ENCODE results near the gene SELENOI. TPM values are rescaled to one million over a fixed set of nuclear protein-coding genes. Genes with fewer than 3 reads are reported as not detected.

Gene SELENOI
- total RNA-seq, 1 experiment from 2014 or later = 63.3 TPM

DNA sequence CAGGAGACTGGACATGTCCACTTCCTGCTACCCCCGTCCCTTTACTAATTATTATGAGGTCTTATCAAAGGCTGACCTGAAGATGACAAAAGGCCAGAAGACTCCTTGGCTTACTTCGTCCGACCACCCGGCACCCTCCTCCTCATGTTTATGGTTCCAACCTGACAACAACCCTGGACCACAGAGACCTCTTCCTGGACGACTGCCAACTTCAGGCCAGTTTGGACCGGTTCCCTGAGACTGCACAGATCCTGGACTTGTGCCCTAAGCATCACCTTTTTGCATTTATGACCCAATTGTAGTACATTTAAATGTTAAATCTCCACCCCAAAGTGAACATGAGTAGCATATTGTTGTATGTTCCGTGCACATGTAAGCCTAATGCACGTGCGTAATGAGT lies 61.6 kb downstream of the SELENOI start (continued):
- TF ChIP-seq, protein P1, sequence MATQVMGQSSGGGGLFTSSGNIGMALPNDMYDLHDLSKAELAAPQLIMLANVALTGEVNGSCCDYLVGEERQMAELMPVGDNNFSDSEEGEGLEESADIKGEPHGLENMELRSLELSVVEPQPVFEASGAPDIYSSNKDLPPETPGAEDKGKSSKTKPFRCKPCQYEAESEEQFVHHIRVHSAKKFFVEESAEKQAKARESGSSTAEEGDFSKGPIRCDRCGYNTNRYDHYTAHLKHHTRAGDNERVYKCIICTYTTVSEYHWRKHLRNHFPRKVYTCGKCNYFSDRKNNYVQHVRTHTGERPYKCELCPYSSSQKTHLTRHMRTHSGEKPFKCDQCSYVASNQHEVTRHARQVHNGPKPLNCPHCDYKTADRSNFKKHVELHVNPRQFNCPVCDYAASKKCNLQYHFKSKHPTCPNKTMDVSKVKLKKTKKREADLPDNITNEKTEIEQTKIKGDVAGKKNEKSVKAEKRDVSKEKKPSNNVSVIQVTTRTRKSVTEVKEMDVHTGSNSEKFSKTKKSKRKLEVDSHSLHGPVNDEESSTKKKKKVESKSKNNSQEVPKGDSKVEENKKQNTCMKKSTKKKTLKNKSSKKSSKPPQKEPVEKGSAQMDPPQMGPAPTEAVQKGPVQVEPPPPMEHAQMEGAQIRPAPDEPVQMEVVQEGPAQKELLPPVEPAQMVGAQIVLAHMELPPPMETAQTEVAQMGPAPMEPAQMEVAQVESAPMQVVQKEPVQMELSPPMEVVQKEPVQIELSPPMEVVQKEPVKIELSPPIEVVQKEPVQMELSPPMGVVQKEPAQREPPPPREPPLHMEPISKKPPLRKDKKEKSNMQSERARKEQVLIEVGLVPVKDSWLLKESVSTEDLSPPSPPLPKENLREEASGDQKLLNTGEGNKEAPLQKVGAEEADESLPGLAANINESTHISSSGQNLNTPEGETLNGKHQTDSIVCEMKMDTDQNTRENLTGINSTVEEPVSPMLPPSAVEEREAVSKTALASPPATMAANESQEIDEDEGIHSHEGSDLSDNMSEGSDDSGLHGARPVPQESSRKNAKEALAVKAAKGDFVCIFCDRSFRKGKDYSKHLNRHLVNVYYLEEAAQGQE (IDR thresholded peaks at IDR 0.05; ENCODE audit: low read depth) = no peak
- TF ChIP-seq EZH2phosphoT487 (IDR thresholded peaks at IDR 0.05; ENCODE audit: borderline replicate concordance) = no peak
- TF ChIP-seq TCF7L2 (IDR thresholded peaks at IDR 0.05; ENCODE audit: borderline replicate concordance, extremely low read depth, insufficient read depth, insufficient read length) = no peak
- TF ChIP-seq CEBPB (IDR thresholded peaks at IDR 0.05; ENCODE audit: low read depth) = no peak

DNA sequence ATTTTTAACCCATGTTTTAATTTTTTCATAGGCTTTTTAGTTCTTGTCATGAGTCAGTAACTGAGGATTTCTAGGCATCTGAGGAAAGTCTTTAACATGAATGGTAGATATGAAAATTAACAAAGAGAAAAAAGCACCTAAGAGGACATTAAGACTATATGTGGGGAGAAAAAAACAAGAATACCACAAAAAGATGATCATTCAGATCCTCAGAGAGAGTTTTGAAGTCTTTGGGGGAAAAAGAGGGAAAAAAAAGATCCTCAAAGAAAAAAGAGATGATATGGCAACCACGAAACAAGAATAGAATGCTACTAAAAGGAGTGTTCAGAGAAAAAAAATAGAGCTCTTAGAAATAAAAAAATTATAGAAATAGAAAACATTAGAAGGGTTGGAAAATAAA lies 63.8 kb downstream of the SELENOI start:
- intact Hi-C loops (cut with micrococcal nuclease) = loop anchor here (1.0 kb wide), 1 partner anchor 46 kb away; no protein-coding TSS in a partner anchor
- no peaks in the 10 kb centered on the region for H3K9me2 ChIP-seq (ENCODE audit: insufficient read depth)
- no peaks in the 10 kb centered on the region for H3K36me3 ChIP-seq (ENCODE audit: control insufficient read depth in 1 of 2, insufficient read depth in 2 of 2, low read length in 2 of 2)
- ChIA-PET POLR2A (no interaction called here), CTCF (no interaction called here), RAD21 (ENCODE audit: low non-redundant PET in 1 of 2, low total read pairs in 2 of 2, uncharacterized antibody in 2 of 2, unreplicated experiment in 2 of 2) (no interaction called here)
- BruUV-seq (replicated peaks) = no TSS peak
- no peak overlapping the region for H2AFZ ChIP-seq (ENCODE audit: low read depth, low read length, poor library complexity, severe bottlenecking)
- no peaks in the 10 kb centered on the region for H3K4me1 ChIP-seq (ENCODE audit: control insufficient read depth in 1 of 2, insufficient read depth in 2 of 2, low read length in 2 of 2)
- no peak for TF ChIP-seq EZH2phosphoT487 (IDR thresholded peaks at IDR 0.05; ENCODE audit: borderline replicate concordance)
- no peak for TF ChIP-seq SIN3A (IDR thresholded peaks at IDR 0.05; ENCODE audit: low read depth)
- TF ChIP-seq, protein P2, sequence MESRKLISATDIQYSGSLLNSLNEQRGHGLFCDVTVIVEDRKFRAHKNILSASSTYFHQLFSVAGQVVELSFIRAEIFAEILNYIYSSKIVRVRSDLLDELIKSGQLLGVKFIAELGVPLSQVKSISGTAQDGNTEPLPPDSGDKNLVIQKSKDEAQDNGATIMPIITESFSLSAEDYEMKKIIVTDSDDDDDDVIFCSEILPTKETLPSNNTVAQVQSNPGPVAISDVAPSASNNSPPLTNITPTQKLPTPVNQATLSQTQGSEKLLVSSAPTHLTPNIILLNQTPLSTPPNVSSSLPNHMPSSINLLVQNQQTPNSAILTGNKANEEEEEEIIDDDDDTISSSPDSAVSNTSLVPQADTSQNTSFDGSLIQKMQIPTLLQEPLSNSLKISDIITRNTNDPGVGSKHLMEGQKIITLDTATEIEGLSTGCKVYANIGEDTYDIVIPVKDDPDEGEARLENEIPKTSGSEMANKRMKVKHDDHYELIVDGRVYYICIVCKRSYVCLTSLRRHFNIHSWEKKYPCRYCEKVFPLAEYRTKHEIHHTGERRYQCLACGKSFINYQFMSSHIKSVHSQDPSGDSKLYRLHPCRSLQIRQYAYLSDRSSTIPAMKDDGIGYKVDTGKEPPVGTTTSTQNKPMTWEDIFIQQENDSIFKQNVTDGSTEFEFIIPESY (IDR thresholded peaks at IDR 0.05; ENCODE audit: extremely low read depth, insufficient replicate concordance, low read length) = no peak
- no peak for TF ChIP-seq ZNF274 (IDR thresholded peaks at IDR 0.05; ENCODE audit: low read depth, low read length)
- no peak for TF ChIP-seq EGR1 (IDR thresholded peaks at IDR 0.05; ENCODE audit: low read depth)
- no peak for TF ChIP-seq EZH2 (IDR thresholded peaks at IDR 0.05)
- TF ChIP-seq CEBPB (IDR thresholded peaks at IDR 0.05; ENCODE audit: low read depth) = no peak
- TF ChIP-seq, protein P3, sequence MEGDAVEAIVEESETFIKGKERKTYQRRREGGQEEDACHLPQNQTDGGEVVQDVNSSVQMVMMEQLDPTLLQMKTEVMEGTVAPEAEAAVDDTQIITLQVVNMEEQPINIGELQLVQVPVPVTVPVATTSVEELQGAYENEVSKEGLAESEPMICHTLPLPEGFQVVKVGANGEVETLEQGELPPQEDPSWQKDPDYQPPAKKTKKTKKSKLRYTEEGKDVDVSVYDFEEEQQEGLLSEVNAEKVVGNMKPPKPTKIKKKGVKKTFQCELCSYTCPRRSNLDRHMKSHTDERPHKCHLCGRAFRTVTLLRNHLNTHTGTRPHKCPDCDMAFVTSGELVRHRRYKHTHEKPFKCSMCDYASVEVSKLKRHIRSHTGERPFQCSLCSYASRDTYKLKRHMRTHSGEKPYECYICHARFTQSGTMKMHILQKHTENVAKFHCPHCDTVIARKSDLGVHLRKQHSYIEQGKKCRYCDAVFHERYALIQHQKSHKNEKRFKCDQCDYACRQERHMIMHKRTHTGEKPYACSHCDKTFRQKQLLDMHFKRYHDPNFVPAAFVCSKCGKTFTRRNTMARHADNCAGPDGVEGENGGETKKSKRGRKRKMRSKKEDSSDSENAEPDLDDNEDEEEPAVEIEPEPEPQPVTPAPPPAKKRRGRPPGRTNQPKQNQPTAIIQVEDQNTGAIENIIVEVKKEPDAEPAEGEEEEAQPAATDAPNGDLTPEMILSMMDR (IDR thresholded peaks at IDR 0.05 in 2 of 3, conservative IDR thresholded peaks at IDR 0.05 in 1 of 3; ENCODE audit: borderline replicate concordance in 1 of 3, insufficient read depth in 1 of 3, low read depth in 2 of 3, low read length in 2 of 3) = no peak
- TF ChIP-seq, protein P4, sequence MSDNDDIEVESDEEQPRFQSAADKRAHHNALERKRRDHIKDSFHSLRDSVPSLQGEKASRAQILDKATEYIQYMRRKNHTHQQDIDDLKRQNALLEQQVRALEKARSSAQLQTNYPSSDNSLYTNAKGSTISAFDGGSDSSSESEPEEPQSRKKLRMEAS (IDR thresholded peaks at IDR 0.05) = no peak
- no peak for TF ChIP-seq POLR2AphosphoS5 (IDR thresholded peaks at IDR 0.05; ENCODE audit: low read depth, low read length)
- no peak for TF ChIP-seq RAD21 (IDR thresholded peaks at IDR 0.05; ENCODE audit: low read depth)
- no peak for TF ChIP-seq ZFX (IDR thresholded peaks at IDR 0.05)
- no peak for TF ChIP-seq JUND (IDR thresholded peaks at IDR 0.05)
- TF ChIP-seq CBX3 (IDR thresholded peaks at IDR 0.05; ENCODE audit: low read depth) = no peak
- TF ChIP-seq SP1 (IDR thresholded peaks at IDR 0.05; ENCODE audit: low read depth) = no peak
- no peak for TF ChIP-seq SRF (IDR thresholded peaks at IDR 0.05; ENCODE audit: low read depth)
- H4K20me1 ChIP-seq (ENCODE audit: insufficient read depth) = no peaks in the 10 kb centered on the region; the same call in 1 of the 2 replicates
- H3K4me2 ChIP-seq (ENCODE audit: low read length) = no peak overlapping the region
- no peak overlapping the region for H3K9ac ChIP-seq (ENCODE audit: low read length)
- no peaks in the 10 kb centered on the region for H3K27me3 ChIP-seq (ENCODE audit: insufficient read depth, low read length)
- no peak overlapping the region for H3K4me3 ChIP-seq (replicated peaks in 1 of 2; ENCODE audit: low read depth in 1 of 2, low read length in 2 of 2)
- no peak overlapping the region for H3K27ac ChIP-seq (ENCODE audit: low read depth, low read length)
- no peak for ATAC-seq
- no peaks in the 10 kb centered on the region for H3K79me2 ChIP-seq (ENCODE audit: insufficient read depth, low read length)
- H3K9me3 ChIP-seq (ENCODE audit: control insufficient read depth in 1 of 2, insufficient read depth in 1 of 2, low read depth in 1 of 2, low read length in 2 of 2) = no peaks in the 10 kb centered on the region
- no peak for DNase-seq (ENCODE audit: low read depth, low spot score)

Measured in HCT116 (cell line).